NCI-H1105 treated with DMSO at 0.1 percent for 48 hours (cell line): Measurements from ENCODE around the gene OR4D1.

Experiments
- DNase-seq: peaks from one replicate; lab custom pipeline; 2025; lab: John Stamatoyannopoulos, UW

The OR4D1 gene

DNA sequence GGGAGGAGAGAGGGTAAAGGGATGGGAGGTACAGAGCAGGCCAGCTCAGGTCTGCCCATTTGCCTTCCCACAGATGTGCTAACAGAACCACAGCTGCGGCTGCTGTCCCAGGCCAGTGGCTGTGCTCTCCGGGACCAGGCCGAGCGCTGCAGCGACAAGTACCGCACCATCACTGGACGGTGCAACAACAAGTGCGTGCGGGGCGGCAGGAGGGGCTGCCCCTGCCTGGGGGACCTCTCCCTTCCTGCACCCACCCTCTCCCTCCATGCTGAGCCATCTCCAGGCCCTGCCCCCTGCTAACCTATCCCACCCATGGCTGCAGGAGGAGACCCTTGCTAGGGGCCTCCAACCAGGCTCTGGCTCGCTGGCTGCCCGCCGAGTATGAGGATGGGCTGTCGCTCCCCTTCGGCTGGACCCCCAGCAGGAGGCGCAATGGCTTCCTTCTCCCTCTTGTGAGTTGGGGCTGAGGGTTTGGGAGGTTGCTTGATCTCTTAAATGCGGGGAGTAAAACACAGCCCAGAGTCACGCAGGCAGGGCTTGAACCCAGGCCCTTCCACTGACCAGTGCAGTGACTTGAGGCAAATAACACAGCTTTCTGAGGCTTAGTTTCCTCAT, 45.6 kb downstream of the OR4D1 start:
- DNase-seq = no peak

- DNase-seq = no peak
Observed at GRCh38 chr17:58195518-58196123, 47.4 kb downstream of the OR4D1 start.

DNA sequence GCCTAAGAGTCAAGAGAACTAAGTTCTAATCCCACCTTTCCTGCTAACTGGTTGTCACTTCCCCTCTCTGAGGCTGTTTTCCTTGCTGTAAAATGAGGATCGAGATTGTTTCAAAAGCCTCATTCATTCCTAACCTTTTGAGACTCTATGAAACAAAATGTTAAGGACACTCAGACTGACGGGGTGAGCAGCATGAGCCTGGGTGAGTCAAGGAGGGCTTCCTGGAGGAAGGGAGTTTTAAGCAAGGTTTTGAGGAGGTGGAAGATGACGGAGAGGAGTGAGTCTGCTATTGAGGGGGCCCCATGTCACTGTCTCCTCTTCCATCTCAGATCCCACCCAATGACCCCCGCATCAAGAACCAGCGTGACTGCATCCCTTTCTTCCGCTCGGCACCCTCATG, 48.4 kb downstream of the OR4D1 start:
- no peak for DNase-seq

- DNase-seq = peak; percentile 62
Observed at GRCh38 chr17:58200024-58200633, 51.9 kb downstream of the OR4D1 start.

- no peak for DNase-seq
Observed at GRCh38 chr17:58202859-58203258, 54.7 kb downstream of the OR4D1 start.

GRCh38 chr17:58204796-58205195, 56.6 kb downstream of the OR4D1 start:
- DNase-seq = no peak

- no peak for DNase-seq
Observed at GRCh38 chr17:58205936-58206335, 57.8 kb downstream of the OR4D1 start.

DNA sequence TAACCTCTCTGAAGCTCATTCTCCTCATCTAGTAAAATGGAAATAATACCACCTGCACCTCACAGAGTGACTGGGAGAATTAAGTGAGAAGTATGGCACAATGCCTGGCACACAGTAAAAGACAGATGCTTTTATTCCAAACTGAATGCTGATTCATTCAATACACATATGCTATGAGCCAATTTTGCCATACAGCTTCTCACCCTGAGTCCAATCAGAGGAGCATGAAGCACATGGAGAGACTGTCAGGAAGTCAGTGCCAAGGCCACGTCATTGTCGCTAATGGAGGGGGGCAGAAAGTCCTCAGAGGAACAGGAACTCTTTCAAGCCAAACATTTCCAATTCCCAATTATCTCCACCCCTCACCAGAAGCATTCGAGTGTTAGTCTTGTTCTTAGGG, 59.3 kb downstream of the OR4D1 start:
- DNase-seq = no peak

- DNase-seq = no peak
Observed at GRCh38 chr17:58208344-58208743, 60.2 kb downstream of the OR4D1 start.
